Vagina (tissue), 2 donors: ENCODE data around the gene CPNE1. TPM values are rescaled to one million over a fixed set of nuclear protein-coding genes. Genes with fewer than 3 reads are reported as not detected.

Experiments
- DNase-seq, 2 donors: peaks; one replicate each; pipeline ENCODE4 v3.0.0-alpha.2; 2017; ENCODE audit errors: extremely low spot score in 2 of 2
- H3K27ac ChIP-seq: fragments of 200-600 bp; sonication (generic); one replicate; pipeline ENCODE4 v1.5.1; 2019
- H3K27me3 ChIP-seq: fragments of 200-600 bp; sonication (generic); one replicate; pipeline ENCODE4 v1.5.1; 2019
- H3K36me3 ChIP-seq, 2 donors: fragments of 200-600 bp; sonication (generic); one replicate each; pipeline ENCODE4 v1.5.1; 2017 to 2019
- H3K4me1 ChIP-seq: fragments of 200-600 bp; sonication (generic); one replicate; pipeline ENCODE4 v1.5.1; 2019
- H3K4me3 ChIP-seq, 2 donors: fragments of 200-600 bp; sonication (generic); 1 replicate in 1 of 2; 2 replicates in 1 of 2; pipeline ENCODE4 v1.5.1; 2016 to 2019
- H3K9me3 ChIP-seq: fragments of 200-600 bp; sonication (generic); one replicate; pipeline ENCODE4 v1.5.1; 2019
- POLR2A ChIP-seq, 2 donors: fragments of 450-650 bp; IDR thresholded peaks; one replicate each; pipeline ENCODE4 v1.6.1; 2017; ENCODE audit warnings: antibody characterized with exemption in 2 of 2, mild to moderate bottlenecking in 2 of 2, moderate library complexity in 2 of 2
- POLR2AphosphoS5 ChIP-seq, 2 donors: sonication (generic); formaldehyde crosslinking; IDR thresholded peaks; one replicate each; pipeline ENCODE4 v1.9.0; 2017; ENCODE audit warnings: antibody characterized with exemption in 2 of 2, mild to moderate bottlenecking in 2 of 2, low read depth in 1 of 2; ENCODE audit not compliant: insufficient read depth in 1 of 2
- intact Hi-C: fragments of 100-400 bp; cut with DNase I; formaldehyde crosslinking; loops from one replicate; pipeline ENCODE4 v1.15.1; 2023
- total RNA-seq: library from RNA; depleted of rRNA; stranded (reverse); fragments of >200 nt; gene quantifications from one replicate; pipeline ENCODE4 v1.2.3, GENCODE V29; 2016
- TF ChIP-seq, protein P1 (sequence below), 3 experiments: fragments of 450-650 bp in 2 of 3; fragments of 200-600 bp in 1 of 3; sonication (generic) in 1 of 3; IDR thresholded peaks; one replicate each; pipeline ENCODE4 v1.5.1; 2017 to 2019; ENCODE audit warnings: antibody characterized with exemption in 3 of 3, mild to moderate bottlenecking in 2 of 3, moderate library complexity in 2 of 3

The CPNE1 gene
- total RNA-seq, 1 donor from 2014 or later, result 149 TPM

DNA sequence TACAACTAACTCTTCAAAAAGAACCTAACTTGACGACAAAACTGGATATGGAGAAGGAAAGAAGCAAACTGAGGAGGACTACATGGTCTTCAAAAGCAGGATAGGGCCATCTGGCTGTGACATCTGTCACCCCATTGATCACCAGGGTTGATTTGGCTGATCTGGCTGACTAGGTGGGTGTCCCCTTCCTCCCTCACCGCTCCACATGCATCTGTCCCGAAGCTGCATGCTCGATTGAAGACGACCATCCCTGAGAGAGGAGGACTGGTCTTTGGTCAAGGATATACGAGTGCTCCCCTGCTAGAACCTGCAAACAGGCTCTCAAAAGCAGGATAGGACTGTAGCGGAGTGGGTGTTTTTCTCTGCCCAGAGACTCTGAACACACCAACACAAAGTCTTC lies 21.7 kb downstream of the CPNE1 start:
- no peak overlapping the region for H3K4me3 ChIP-seq
- intact Hi-C loops, result no loop called here

DNA sequence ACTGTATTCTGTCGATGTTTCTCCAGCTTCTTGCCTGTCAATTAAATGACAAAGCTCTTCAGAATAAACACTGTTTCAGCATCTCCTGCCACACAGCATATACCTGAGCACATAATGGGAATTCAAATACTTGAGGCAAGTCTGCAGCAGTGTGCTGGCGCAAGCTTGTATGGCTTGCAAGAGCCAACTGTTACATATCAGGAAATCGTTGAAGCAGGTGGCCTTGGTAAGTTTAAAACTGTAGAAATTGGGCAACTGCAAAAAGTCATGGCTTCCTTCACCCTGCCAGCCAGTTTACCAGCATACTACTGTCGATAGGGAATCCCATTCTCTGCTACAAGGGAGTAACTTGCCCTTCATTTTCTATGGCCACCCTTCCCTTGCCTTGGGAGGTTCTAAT lies 23.0 kb downstream of the CPNE1 start:
- no peak for DNase-seq
- TF ChIP-seq, protein P1, sequence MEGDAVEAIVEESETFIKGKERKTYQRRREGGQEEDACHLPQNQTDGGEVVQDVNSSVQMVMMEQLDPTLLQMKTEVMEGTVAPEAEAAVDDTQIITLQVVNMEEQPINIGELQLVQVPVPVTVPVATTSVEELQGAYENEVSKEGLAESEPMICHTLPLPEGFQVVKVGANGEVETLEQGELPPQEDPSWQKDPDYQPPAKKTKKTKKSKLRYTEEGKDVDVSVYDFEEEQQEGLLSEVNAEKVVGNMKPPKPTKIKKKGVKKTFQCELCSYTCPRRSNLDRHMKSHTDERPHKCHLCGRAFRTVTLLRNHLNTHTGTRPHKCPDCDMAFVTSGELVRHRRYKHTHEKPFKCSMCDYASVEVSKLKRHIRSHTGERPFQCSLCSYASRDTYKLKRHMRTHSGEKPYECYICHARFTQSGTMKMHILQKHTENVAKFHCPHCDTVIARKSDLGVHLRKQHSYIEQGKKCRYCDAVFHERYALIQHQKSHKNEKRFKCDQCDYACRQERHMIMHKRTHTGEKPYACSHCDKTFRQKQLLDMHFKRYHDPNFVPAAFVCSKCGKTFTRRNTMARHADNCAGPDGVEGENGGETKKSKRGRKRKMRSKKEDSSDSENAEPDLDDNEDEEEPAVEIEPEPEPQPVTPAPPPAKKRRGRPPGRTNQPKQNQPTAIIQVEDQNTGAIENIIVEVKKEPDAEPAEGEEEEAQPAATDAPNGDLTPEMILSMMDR (IDR thresholded peaks at IDR 0.05), result no peak
- TF ChIP-seq POLR2A (IDR thresholded peaks at IDR 0.05) (no peak), POLR2AphosphoS5 (IDR thresholded peaks at IDR 0.05; ENCODE audit: insufficient read depth in 1 of 2, low read depth in 1 of 2) (no peak)

More for the DNA sequence above, 21.7 kb downstream of the CPNE1 start:
- H3K27ac ChIP-seq, result no peak overlapping the region
- H3K36me3 ChIP-seq, result no peaks in the 10 kb centered on the region
- peaks cover 18% of the 10 kb centered on the region for H3K4me1 ChIP-seq
- TF ChIP-seq, protein P1 (IDR thresholded peaks at IDR 0.05), result no peak
- TF ChIP-seq POLR2A (IDR thresholded peaks at IDR 0.05), result no peak
- TF ChIP-seq POLR2AphosphoS5 (IDR thresholded peaks at IDR 0.05; ENCODE audit: insufficient read depth in 1 of 2, low read depth in 1 of 2), result no peak
- H3K27me3 ChIP-seq, result no peaks in the 10 kb centered on the region
- DNase-seq, result no peak
- H3K9me3 ChIP-seq, result no peaks in the 10 kb centered on the region

DNA sequence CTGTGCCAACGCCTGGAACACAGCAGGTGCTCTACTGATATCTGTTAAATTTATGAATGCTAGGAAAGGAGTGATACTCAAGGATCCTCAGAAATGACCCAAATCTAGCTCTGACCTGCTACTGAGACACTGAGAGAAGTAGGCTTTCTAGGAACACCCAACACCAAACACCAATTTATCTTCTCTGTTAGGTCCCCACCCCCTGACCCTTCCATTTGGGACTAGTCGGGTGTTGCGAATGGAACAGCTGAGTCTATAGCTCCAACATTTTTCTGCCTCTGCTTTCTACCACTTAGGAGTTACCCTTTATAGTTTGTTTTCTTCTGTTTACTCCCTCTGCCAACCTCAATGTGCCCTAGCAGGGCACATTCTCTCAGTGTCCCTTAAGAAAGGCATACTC lies 24.0 kb downstream of the CPNE1 start:
- no peaks in the 10 kb centered on the region for H3K36me3 ChIP-seq
- H3K9me3 ChIP-seq, result no peaks in the 10 kb centered on the region
- TF ChIP-seq, protein P1 (IDR thresholded peaks at IDR 0.05), result no peak
- TF ChIP-seq POLR2A (IDR thresholded peaks at IDR 0.05), result no peak
- TF ChIP-seq POLR2AphosphoS5 (IDR thresholded peaks at IDR 0.05; ENCODE audit: insufficient read depth in 1 of 2, low read depth in 1 of 2), result no peak
- DNase-seq, result no peak
- no peaks in the 10 kb centered on the region for H3K27me3 ChIP-seq
- no peak overlapping the region for H3K27ac ChIP-seq
- intact Hi-C loops, result no loop called here
- H3K4me1 ChIP-seq, result peaks cover 18% of the 10 kb centered on the region
- H3K4me3 ChIP-seq, result no peak overlapping the region

More for the DNA sequence above, 23.0 kb downstream of the CPNE1 start:
- Histone ChIP-seq H3K9me3 (no peaks in the 10 kb centered on the region), H3K4me3 (no peak overlapping the region), H3K27me3 (no peaks in the 10 kb centered on the region), H3K36me3 (no peaks in the 10 kb centered on the region), H3K4me1 (peaks cover 18% of the 10 kb centered on the region), H3K27ac (no peak overlapping the region)
- intact Hi-C loops, result no loop called here

DNA sequence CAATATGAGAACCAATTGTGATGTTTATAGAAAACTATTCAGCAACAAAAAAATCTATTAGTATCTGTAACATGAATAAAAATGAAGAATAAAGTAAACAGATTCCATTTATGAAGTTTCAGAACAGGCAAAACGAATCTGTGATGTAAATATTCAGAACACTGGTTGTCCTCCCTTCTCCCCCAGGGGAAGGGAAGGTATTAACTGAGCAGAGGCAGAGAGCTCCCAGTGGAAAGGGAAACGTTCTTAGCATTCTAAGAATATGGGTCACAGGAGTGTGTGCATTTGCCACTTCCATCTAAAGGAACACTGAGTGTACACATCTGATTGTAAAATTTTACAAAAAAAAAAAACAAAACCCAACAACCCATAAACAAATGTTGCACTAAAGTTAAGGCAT lies 25.9 kb downstream of the CPNE1 start:
- H3K4me1 ChIP-seq, result peaks cover 17% of the 10 kb centered on the region
- no peaks in the 10 kb centered on the region for H3K36me3 ChIP-seq
- DNase-seq, result no peak
- no peak overlapping the region for H3K4me3 ChIP-seq
- H3K27me3 ChIP-seq, result no peaks in the 10 kb centered on the region
- no peaks in the 10 kb centered on the region for H3K9me3 ChIP-seq
- intact Hi-C loops, result no loop called here
- no peak for TF ChIP-seq POLR2A (IDR thresholded peaks at IDR 0.05)
- TF ChIP-seq, protein P1 (IDR thresholded peaks at IDR 0.05), result no peak
- no peak for TF ChIP-seq POLR2AphosphoS5 (IDR thresholded peaks at IDR 0.05; ENCODE audit: insufficient read depth in 1 of 2, low read depth in 1 of 2)
- no peak overlapping the region for H3K27ac ChIP-seq

DNA sequence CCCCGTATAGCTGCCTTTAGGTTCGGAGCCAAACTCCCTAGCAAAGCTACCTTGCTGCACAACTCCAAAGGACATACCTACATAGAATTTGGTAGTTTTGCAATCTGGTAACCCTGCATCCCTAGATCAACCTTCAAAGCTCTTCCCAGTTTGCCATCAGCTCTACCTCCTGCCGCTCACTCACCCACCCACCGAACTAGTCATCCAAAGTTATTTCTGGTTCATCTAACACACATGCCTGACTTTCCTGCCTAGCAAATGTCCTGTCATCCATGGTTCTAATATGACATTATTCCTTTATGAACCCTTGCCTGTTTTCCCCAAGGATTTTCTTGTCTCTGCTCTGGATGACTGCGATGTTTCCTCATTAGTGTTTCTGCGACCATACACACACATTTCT lies 27.4 kb downstream of the CPNE1 start:
- Histone ChIP-seq H3K27ac (no peak overlapping the region), H3K36me3 (no peaks in the 10 kb centered on the region), H3K27me3 (no peaks in the 10 kb centered on the region), H3K4me1 (peaks cover 6% of the 10 kb centered on the region), H3K4me3 (no peak overlapping the region), H3K9me3 (no peaks in the 10 kb centered on the region)
- TF ChIP-seq POLR2AphosphoS5 (IDR thresholded peaks at IDR 0.05; ENCODE audit: insufficient read depth in 1 of 2, low read depth in 1 of 2) (no peak), POLR2A (IDR thresholded peaks at IDR 0.05) (no peak)
- TF ChIP-seq, protein P1 (IDR thresholded peaks at IDR 0.05), result no peak
- DNase-seq, result no peak
- intact Hi-C loops, result no loop called here
